Thyroid gland (tissue), 4 donors: ENCODE measurements around the gene ANKRD12. TPM values are rescaled to one million over a fixed set of nuclear protein-coding genes. Genes with fewer than 3 reads are reported as not detected.
A peak's percentile ranks its signal among the peaks of the same experiment; 100 is the strongest.

Source experiments
- DNase-seq, 2 donors: peaks; one replicate each; pipeline ENCODE4 v3.0.0-alpha.2; 2019
- H3K27ac ChIP-seq, 3 donors: fragments of 200-600 bp; sonication (generic); 1 replicate in 2 of 3; 2 replicates in 1 of 3; pipeline ENCODE4 v1.5.1; 2016 to 2019; ENCODE audit warnings: mild to moderate bottlenecking in 1 of 3, moderate library complexity in 1 of 3
- H3K27me3 ChIP-seq: fragments of 200-600 bp; sonication (generic); one replicate; pipeline ENCODE4 v1.5.1; 2019
- H3K36me3 ChIP-seq, 2 donors: fragments of 200-600 bp; sonication (generic); one replicate each; pipeline ENCODE4 v1.5.1; 2016 to 2019
- H3K4me1 ChIP-seq, 2 donors: fragments of 200-600 bp; sonication (generic); one replicate each; pipeline ENCODE4 v1.5.1; 2017 to 2019
- H3K4me3 ChIP-seq, 3 donors: fragments of 200-600 bp; sonication (generic); replicated peaks in 1 of 3; 1 replicate in 2 of 3; 2 replicates in 1 of 3; pipeline ENCODE4 v1.5.1; 2016; ENCODE audit warnings: mild to moderate bottlenecking in 1 of 3
- H3K9me3 ChIP-seq: fragments of 200-600 bp; sonication (generic); one replicate; pipeline ENCODE4 v1.5.1; 2017
- POLR2A ChIP-seq, 2 donors: fragments of 450-650 bp; IDR thresholded peaks; one replicate each; pipeline ENCODE4 v1.6.1; 2017; ENCODE audit warnings: antibody characterized with exemption in 2 of 2, mild to moderate bottlenecking in 2 of 2, moderate library complexity in 1 of 2
- WGBS, 2 donors: methylation state at CpG; one replicate each; pipeline ENCODE4 v1.1.5; 2017; 5-methylcytosine and 5-hydroxymethylcytosine counted together
- intact Hi-C: fragments of 100-400 bp; cut with DNase I; formaldehyde crosslinking; loops from one replicate; pipeline ENCODE4 v1.15.1; 2023
- total RNA-seq, 4 donors: library from RNA; depleted of rRNA; stranded (reverse); fragments of >200 nt; gene quantifications; one replicate each; pipeline ENCODE4 v1.2.3, GENCODE V29; 2016
- TF ChIP-seq, protein P1 (sequence below), 6 experiments: fragments of 200-600 bp in 3 of 6; fragments of 450-650 bp in 3 of 6; sonication (generic) in 3 of 6; IDR thresholded peaks; one replicate each; pipeline ENCODE4 v1.5.1; 2016 to 2019; ENCODE audit warnings: antibody characterized with exemption in 6 of 6, mild to moderate bottlenecking in 2 of 6, inconsistent platforms in 1 of 6, moderate library complexity in 1 of 6

ANKRD12 gene
- total RNA-seq, 4 donors from 2014 or later, result 74.6 to 155 (median 109) TPM

GRCh38 chr18:9325716-9326115 is 189.1 kb downstream of the ANKRD12 start:
- no peak for DNase-seq
- no peak for TF ChIP-seq POLR2A (IDR thresholded peaks at IDR 0.05)
- TF ChIP-seq, protein P1, sequence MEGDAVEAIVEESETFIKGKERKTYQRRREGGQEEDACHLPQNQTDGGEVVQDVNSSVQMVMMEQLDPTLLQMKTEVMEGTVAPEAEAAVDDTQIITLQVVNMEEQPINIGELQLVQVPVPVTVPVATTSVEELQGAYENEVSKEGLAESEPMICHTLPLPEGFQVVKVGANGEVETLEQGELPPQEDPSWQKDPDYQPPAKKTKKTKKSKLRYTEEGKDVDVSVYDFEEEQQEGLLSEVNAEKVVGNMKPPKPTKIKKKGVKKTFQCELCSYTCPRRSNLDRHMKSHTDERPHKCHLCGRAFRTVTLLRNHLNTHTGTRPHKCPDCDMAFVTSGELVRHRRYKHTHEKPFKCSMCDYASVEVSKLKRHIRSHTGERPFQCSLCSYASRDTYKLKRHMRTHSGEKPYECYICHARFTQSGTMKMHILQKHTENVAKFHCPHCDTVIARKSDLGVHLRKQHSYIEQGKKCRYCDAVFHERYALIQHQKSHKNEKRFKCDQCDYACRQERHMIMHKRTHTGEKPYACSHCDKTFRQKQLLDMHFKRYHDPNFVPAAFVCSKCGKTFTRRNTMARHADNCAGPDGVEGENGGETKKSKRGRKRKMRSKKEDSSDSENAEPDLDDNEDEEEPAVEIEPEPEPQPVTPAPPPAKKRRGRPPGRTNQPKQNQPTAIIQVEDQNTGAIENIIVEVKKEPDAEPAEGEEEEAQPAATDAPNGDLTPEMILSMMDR (IDR thresholded peaks at IDR 0.05), result no peak
- no peaks in the 10 kb centered on the region for H3K36me3 ChIP-seq
- no peaks in the 10 kb centered on the region for H3K27me3 ChIP-seq
- 72 to 73% methylated on average over 2 of the region's 2 CpGs for WGBS, 2 donors
- no peak overlapping the region for H3K27ac ChIP-seq
- no peaks in the 10 kb centered on the region for H3K9me3 ChIP-seq
- no peaks in the 10 kb centered on the region for H3K4me1 ChIP-seq
- intact Hi-C loops, result no loop called here
- no peak overlapping the region for H3K4me3 ChIP-seq

DNA sequence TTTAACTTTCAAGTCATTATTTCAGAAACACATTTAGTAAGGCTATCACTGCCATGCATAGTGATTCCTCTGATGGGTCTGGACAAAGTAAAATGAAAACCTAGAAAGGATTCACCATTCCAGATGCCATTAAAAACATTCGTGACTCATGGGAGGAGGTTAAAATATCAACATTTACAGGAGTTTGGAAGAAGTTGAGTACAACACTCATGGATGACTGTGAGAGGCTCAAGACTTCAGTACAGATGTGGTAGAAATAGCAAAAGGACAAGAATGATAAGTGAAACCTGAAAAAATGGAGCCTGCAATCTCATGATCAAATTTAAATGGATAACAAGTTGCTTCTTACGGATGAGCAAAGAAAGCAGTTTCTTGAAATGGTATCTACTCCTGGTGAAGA is 192.2 kb downstream of the ANKRD12 start:
- Histone ChIP-seq H3K27ac (no peak overlapping the region), H3K4me1 (no peaks in the 10 kb centered on the region), H3K27me3 (no peaks in the 10 kb centered on the region), H3K36me3 (no peaks in the 10 kb centered on the region), H3K9me3 (no peaks in the 10 kb centered on the region), H3K4me3 (no peak overlapping the region)
- intact Hi-C loops, result no loop called here
- DNase-seq, result no peak
- TF ChIP-seq POLR2A (IDR thresholded peaks at IDR 0.05), result no peak
- TF ChIP-seq, protein P1 (IDR thresholded peaks at IDR 0.05), result no peak
- WGBS, 2 donors, result 94 to 97% methylated on average over 2 of the region's 2 CpGs

DNA sequence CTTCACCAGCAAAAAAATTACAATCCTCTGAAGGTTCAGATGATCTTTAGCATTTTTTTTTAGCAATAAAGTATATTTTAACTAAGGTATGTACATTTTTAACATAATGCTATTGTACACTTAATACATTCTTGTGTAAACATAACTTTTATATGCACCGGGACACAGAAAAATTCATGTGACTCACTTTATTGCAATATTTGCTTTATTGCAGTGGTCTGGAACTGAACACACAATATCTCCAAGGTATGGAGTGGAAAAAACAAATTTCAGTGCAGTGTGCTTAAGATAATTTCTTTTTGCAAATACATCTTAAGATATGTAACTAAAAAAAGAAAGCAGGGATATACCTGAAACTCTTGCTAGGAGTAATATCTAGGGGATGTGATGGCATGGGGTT is 192.9 kb downstream of the ANKRD12 start:
- no peaks in the 10 kb centered on the region for H3K36me3 ChIP-seq
- no peaks in the 10 kb centered on the region for H3K27me3 ChIP-seq
- TF ChIP-seq, protein P1 (IDR thresholded peaks at IDR 0.05), result no peak
- no peak for TF ChIP-seq POLR2A (IDR thresholded peaks at IDR 0.05)
- H3K9me3 ChIP-seq, result no peaks in the 10 kb centered on the region
- no peak overlapping the region for H3K27ac ChIP-seq
- no peaks in the 10 kb centered on the region for H3K4me1 ChIP-seq
- intact Hi-C loops, result no loop called here
- WGBS, 2 donors, result 90 to 98% methylated on average over 1 of the region's 1 CpG
- no peak overlapping the region for H3K4me3 ChIP-seq
- no peak for DNase-seq

GRCh38 chr18:9330419-9330818 is 193.8 kb downstream of the ANKRD12 start:
- H3K27me3 ChIP-seq, result no peaks in the 10 kb centered on the region
- no peak for DNase-seq
- 74 to 80% methylated on average over 3 of the region's 3 CpGs for WGBS, 2 donors
- intact Hi-C loops, result loop anchor here (10.0 kb wide), 2 partner anchors 196 to 256 kb away; partner anchors contain the start of gene ANKRD12
- H3K36me3 ChIP-seq, result no peaks in the 10 kb centered on the region
- TF ChIP-seq, protein P1 (IDR thresholded peaks at IDR 0.05), result no peak
- TF ChIP-seq POLR2A (IDR thresholded peaks at IDR 0.05), result no peak
- H3K27ac ChIP-seq, result no peak overlapping the region
- peaks cover 0 to 1% of the 10 kb centered on the region in 2 donors for H3K4me1 ChIP-seq
- H3K4me3 ChIP-seq, result no peak overlapping the region
- no peaks in the 10 kb centered on the region for H3K9me3 ChIP-seq

GRCh38 chr18:9333441-9334328 is 197.1 kb downstream of the ANKRD12 start:
- Histone ChIP-seq H3K4me3 (peak overlapping the region; percentile 20 to 80 (median 41)), H3K9me3 (no peaks in the 10 kb centered on the region), H3K27me3 (no peaks in the 10 kb centered on the region), H3K36me3 (no peaks in the 10 kb centered on the region), H3K4me1 (peaks cover 7 to 15% of the 10 kb centered on the region in 2 donors), H3K27ac (peak overlapping the region in 2 of 3 donors; percentile 68 to 82)
- peak in 1 of 2 donors; percentile 1 for DNase-seq
- WGBS, 2 donors, result 38 to 44% methylated on average over 42 to 47 of the region's 52 CpGs
- intact Hi-C loops, result loop anchor here (10.0 kb wide), 2 partner anchors 199 to 259 kb away; partner anchors contain the start of gene ANKRD12
- TF ChIP-seq, protein P1 (IDR thresholded peaks at IDR 0.05), result no peak
- TF ChIP-seq POLR2A (IDR thresholded peaks at IDR 0.05), result no peak
